Measurements from ENCODE around the gene UCHL3. TPM values are rescaled to one million over a fixed set of nuclear protein-coding genes. Genes with fewer than 3 reads are reported as not detected.
A peak's percentile ranks its signal among the peaks of the same experiment; 100 is the strongest.

UCHL3 gene
- total RNA-seq, 1 donor from 2014 or later, result 20.6 TPM

GRCh38 chr13:75618308-75618707 lies 68.7 kb downstream of the UCHL3 start:
- H3K9me3 Mint-ChIP-seq (ENCODE audit: unreplicated experiment), result no peaks in the 10 kb centered on the region
- peaks cover 15% of the 10 kb centered on the region for H3K36me3 Mint-ChIP-seq (ENCODE audit: unreplicated experiment)
- peaks cover 49% of the 10 kb centered on the region for H3K4me1 Mint-ChIP-seq (ENCODE audit: unreplicated experiment)
- no peaks in the 10 kb centered on the region for H3K27me3 Mint-ChIP-seq (ENCODE audit: unreplicated experiment)
- TF ChIP-seq, protein P1, sequence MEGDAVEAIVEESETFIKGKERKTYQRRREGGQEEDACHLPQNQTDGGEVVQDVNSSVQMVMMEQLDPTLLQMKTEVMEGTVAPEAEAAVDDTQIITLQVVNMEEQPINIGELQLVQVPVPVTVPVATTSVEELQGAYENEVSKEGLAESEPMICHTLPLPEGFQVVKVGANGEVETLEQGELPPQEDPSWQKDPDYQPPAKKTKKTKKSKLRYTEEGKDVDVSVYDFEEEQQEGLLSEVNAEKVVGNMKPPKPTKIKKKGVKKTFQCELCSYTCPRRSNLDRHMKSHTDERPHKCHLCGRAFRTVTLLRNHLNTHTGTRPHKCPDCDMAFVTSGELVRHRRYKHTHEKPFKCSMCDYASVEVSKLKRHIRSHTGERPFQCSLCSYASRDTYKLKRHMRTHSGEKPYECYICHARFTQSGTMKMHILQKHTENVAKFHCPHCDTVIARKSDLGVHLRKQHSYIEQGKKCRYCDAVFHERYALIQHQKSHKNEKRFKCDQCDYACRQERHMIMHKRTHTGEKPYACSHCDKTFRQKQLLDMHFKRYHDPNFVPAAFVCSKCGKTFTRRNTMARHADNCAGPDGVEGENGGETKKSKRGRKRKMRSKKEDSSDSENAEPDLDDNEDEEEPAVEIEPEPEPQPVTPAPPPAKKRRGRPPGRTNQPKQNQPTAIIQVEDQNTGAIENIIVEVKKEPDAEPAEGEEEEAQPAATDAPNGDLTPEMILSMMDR (IDR thresholded peaks at IDR 0.05), result no peak
- H3K27ac Mint-ChIP-seq (ENCODE audit: unreplicated experiment), result no peak overlapping the region
- no peak for DNase-seq (ENCODE audit: extremely low spot score, unreplicated experiment)
- no peak overlapping the region for H3K4me3 Mint-ChIP-seq (ENCODE audit: unreplicated experiment)

DNA sequence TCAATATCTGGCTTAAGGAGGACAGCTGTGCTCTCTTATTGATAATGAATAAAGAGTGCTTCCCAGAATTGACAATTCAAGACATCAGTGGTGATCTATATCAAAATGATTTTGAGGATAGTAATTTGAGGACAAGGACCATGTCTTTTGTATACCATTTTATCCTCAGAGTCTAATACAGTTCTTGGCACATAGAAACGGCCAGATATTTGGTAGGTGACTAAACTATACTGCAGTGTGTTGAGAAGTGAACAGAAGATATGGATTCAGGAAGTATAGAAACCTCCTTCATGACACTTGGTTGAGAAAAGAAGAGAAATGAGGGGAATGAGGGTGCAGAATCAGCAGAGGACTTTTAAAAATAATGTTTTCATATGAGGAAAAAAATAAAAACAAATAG lies 70.4 kb downstream of the UCHL3 start:
- Mint-ChIP-seq H3K9me3 (ENCODE audit: unreplicated experiment) (no peaks in the 10 kb centered on the region), H3K4me1 (ENCODE audit: unreplicated experiment) (peaks cover 58% of the 10 kb centered on the region), H3K27me3 (ENCODE audit: unreplicated experiment) (no peaks in the 10 kb centered on the region), H3K27ac (ENCODE audit: unreplicated experiment) (peak overlapping the region; percentile 79), H3K4me3 (ENCODE audit: unreplicated experiment) (no peak overlapping the region), H3K36me3 (ENCODE audit: unreplicated experiment) (peaks cover 13% of the 10 kb centered on the region)
- no peak for DNase-seq (ENCODE audit: extremely low spot score, unreplicated experiment)
- TF ChIP-seq, protein P1 (IDR thresholded peaks at IDR 0.05), result no peak

DNA sequence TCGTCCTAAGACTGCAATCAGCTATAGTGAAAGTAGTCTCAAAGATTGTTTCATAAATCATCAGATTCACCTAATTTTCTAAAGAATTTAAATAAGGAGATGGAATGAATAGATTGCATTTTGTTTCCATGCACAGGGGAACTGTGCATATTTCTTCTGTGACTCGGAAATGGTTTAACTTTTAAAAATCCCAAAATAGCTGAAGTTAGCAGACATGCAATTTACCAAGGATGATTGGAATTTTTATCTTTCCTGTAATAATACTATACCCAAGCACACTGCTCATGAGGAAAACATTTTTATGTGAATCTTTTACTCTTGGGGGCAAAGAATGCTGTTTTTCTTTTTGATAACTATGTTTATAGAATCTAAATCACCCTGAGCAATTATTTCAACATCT lies 71.6 kb downstream of the UCHL3 start:
- no peak for DNase-seq (ENCODE audit: extremely low spot score, unreplicated experiment)
- H3K27me3 Mint-ChIP-seq (ENCODE audit: unreplicated experiment), result no peaks in the 10 kb centered on the region
- peak overlapping the region; percentile 79 for H3K27ac Mint-ChIP-seq (ENCODE audit: unreplicated experiment)
- H3K36me3 Mint-ChIP-seq (ENCODE audit: unreplicated experiment), result peaks cover 17% of the 10 kb centered on the region
- TF ChIP-seq, protein P1 (IDR thresholded peaks at IDR 0.05), result no peak
- H3K9me3 Mint-ChIP-seq (ENCODE audit: unreplicated experiment), result peaks cover 6% of the 10 kb centered on the region
- H3K4me3 Mint-ChIP-seq (ENCODE audit: unreplicated experiment), result peak overlapping the region; percentile 39
- peaks cover 58% of the 10 kb centered on the region for H3K4me1 Mint-ChIP-seq (ENCODE audit: unreplicated experiment)

- H3K4me3 Mint-ChIP-seq (ENCODE audit: unreplicated experiment), result no peak overlapping the region
- peaks cover 6% of the 10 kb centered on the region for H3K9me3 Mint-ChIP-seq (ENCODE audit: unreplicated experiment)
- H3K27ac Mint-ChIP-seq (ENCODE audit: unreplicated experiment), result peak overlapping the region; percentile 59
- TF ChIP-seq, protein P1 (IDR thresholded peaks at IDR 0.05), result no peak
- H3K27me3 Mint-ChIP-seq (ENCODE audit: unreplicated experiment), result no peaks in the 10 kb centered on the region
- H3K36me3 Mint-ChIP-seq (ENCODE audit: unreplicated experiment), result peaks cover 13% of the 10 kb centered on the region
- H3K4me1 Mint-ChIP-seq (ENCODE audit: unreplicated experiment), result peaks cover 40% of the 10 kb centered on the region
- DNase-seq (ENCODE audit: extremely low spot score, unreplicated experiment), result no peak
Measured at GRCh38 chr13:75628801-75629200, 79.2 kb downstream of the UCHL3 start.

DNA sequence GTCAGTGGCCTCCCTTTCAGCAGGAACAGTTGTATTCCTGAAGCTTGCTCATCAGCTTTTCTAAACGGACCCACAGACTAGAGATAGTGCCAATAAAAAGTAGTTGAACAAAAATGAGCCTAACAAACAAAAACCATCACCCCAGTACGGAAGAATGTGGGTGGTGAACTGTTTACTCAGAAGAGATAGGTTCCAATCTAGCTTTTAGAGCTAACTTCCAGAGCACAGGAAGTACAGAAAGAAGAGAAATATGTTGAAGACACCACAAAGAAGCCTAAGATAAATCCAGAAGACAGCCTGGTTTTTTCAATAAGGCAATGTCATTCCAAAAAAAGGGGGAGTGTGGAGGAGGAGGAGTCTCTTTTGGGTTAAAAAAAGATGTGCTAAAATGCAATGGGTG lies 83.7 kb downstream of the UCHL3 start:
- Mint-ChIP-seq H3K27me3 (ENCODE audit: unreplicated experiment) (no peaks in the 10 kb centered on the region), H3K36me3 (ENCODE audit: unreplicated experiment) (peaks cover 1% of the 10 kb centered on the region), H3K4me1 (ENCODE audit: unreplicated experiment) (peaks cover 40% of the 10 kb centered on the region), H3K4me3 (ENCODE audit: unreplicated experiment) (peak overlapping the region; percentile 52), H3K27ac (ENCODE audit: unreplicated experiment) (peak overlapping the region; percentile 88), H3K9me3 (ENCODE audit: unreplicated experiment) (no peaks in the 10 kb centered on the region)
- TF ChIP-seq, protein P1 (IDR thresholded peaks at IDR 0.05), result no peak
- DNase-seq (ENCODE audit: extremely low spot score, unreplicated experiment), result no peak
